HG02623 (cell line): ENCODE measurements around the gene SIDT1.

Experiments used
- ATAC-seq: cut with Tn5 transposase; IDR thresholded peaks from one replicate; pipeline ENCODE4 v1.9.1; 2021; ENCODE audit warnings: moderate library complexity; ENCODE audit not compliant: unreplicated experiment

The SIDT1 gene

DNA sequence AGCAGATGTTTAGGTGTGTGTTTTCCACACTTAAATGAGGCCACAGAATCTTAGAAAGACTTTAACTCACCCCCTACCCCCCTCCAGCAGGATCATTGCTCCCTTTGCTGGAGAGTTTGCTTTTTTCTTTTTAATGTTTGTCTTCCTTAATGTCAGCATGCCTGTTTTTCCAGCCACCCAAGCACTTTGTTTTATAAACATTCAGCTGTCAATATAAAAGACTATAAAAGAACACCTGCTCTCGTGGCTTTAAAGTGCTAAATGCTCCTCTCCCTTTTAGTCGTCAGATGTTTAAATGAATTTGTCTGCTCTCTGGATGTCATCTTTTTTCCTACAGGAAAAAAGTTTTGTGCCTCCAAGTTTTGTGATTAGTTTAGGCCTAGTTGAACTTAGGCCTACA lies 61.7 kb downstream of the SIDT1 start:
- ATAC-seq = no peak

DNA sequence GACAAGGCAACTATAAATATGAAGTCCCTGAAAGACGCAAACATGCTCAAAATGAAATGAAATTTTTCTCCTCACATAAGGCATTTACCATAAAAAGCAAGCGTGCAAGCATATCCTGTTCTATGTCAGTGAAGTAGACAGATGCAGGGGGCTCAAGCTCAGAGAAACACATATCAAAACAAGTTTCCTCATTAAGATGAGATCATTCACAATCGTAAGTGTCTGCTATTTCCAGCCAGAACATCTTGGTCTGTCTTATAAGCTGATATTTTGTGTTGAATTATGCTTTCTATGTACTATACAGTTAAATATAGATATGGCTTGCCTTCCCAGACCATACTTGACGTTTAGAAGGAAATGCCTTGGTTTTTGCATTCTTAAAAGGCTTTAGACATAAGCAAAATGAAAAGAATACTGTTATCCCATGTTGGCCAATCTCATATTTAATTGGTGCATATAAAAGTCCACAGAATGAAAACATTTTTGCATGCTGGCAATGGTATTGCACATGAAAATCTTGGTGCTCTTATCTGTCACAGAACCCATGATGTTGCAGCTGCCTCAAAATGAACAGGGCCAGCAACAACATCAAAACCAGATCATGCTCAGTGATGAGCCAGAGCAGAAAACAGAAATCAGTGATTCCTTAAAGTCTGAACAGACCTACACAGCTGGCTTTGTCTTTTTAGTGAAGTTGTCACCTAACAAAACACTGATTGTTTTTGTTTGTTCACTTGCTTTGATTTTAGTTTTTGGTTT lies 65.4 kb downstream of the SIDT1 start:
- no peak for ATAC-seq

DNA sequence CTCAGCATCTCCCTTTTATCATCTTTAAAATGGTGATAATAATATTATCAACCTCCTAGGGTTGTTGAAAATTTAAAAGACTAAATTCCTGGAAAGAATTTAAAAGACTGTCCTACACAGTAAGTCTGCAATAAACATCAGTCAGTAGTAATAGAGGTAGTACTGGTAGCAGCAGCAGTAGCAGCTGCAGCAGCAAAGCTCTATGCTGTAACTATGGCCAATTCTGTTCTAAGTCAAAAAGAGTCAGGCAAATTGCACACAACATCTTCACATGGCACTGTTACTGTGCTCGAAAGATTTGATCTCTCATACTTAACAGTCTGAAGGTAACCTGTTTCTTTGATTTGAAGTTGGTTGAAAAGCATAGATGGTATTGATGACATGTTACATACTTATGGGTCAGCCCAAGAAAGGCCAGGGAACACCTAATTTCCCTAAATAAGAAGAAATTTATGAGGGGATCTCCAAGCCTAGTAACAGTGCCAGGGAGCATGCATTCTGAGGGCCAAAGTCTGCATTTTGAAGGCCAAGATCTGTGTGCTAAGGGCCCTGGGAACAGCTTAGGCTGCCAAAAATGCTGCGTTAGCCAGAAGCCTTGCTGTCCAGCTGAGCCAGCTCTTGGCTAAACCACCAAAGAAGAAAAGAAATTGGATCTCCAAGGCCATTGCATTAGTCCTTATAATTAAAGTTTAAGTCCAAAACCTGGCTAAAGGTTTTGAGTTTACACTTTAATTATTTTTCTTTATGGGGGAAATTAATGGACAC lies 68.2 kb downstream of the SIDT1 start:
- no peak for ATAC-seq

DNA sequence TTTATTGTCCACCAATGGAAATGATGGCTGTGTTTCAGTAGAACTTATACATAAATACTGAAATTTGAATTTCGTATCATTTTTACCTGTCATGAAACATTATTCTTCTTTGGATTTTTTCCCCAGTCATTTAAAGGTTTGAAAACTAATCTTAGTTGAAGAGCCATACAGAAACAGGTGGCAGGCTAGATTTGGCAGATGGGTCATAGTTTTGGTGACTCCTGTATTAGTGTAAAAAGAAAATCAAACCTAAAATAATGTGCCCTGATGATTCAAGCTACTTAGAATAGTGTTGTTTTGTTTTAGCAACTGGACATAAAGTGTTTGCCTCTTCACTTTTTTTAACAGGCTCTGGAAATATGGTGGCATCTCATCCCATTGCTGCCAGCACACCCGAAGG lies 68.9 kb downstream of the SIDT1 start:
- ATAC-seq = no peak

DNA sequence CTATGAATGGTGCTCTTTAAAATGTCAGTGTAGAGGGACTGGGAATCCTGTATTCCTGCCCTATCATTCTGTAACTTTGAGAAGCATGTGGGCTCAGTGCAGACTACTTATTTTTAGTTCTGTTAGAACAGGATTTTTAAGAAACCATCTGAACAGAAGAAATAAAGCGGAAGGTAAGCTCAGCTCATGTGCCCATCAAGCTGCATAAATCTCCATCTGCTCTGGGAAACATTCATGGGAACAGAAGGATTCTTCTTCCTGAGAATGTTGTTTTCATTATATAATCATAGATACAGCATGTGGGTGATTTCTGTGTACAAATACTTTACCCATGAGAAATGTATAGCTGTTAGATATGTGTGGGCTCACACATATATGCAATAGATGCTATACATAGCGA lies 69.9 kb downstream of the SIDT1 start:
- no peak for ATAC-seq

DNA sequence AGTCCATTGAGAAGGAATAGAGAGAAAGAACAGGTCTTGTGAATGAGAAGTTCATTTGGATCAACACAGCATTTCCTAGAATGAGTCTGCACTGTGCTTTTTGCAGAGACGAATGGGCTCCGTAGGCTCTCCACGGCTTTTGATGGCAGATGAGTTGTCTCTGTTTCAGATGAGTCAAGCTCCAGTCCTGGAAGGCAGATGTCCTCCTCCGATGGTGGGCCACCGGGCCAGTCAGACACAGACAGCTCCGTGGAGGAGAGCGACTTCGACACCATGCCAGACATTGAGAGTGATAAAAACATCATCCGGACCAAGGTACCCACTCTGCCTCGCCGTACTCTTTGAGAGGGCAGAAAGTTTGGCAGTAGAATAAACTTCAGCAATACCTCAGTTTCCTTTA lies 70.5 kb downstream of the SIDT1 start:
- no peak for ATAC-seq

DNA sequence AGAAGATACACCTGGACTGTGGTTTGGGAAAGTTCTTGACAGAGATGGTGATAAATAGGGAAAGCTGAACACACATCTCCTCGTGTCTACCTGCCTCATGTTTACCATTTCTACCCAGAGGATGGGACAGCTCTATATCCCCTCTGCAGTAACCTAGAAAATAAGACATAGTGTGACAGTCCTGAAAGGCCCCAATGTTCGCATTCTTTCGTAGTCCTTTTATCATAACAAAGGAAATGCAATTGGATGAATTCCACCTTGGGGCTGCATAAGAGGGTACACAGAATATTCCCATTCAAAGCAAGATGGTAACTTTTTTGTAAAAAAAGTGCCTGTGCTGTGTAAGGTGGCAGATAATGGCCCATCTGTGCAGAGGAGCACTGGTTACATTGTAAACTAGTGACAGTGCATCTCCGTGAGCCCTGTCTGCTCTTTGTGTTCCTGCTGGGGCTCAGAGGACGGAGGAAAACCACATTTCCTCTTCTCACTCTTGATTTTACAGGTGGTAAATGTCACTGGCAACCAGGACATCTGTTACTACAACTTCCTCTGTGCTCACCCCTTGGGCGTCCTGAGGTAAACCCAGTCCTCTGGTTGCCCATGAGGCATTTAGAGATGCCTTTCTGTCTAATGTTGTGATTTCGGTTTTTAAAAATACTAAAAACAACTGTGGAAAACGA lies 74.3 kb downstream of the SIDT1 start:
- ATAC-seq = peak; percentile 99

DNA sequence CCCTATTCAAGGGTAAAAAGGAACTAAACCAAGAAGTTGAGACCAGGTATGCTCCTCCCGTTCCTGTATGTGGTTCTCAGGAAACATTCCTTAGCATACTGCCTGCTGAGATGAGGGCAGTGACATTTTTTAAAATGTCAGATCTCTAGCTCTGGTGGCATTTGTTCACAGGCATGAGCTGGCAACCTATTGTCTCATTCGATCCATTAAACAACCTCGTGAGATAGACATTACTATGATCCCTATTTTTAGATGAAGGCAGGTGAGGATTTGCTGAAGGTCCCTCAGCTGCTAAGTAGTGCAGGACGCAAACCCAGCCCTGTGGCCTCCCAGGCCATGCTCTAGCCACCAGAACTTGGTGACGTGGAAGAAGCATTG lies 74.9 kb downstream of the SIDT1 start:
- ATAC-seq = no peak

DNA sequence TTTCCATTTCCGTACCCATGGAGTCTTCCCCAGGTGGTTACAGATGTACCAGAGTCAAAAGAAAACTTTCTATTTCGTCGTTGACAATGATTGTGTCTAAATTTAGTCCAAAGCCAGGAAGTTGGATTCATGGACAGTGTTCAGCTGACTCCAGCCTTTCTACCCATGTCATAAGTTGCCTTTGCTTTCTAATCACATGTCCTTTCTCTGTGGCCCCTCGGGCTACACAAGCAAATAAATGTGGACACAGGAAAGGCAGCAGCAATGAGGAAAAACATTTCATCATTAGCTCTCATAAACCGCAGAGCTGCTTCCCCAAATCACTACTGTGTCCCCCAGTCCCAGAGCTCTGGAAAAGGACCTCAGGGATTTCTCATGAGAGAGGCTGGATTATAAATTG lies 82.0 kb downstream of the SIDT1 start:
- no peak for ATAC-seq

DNA sequence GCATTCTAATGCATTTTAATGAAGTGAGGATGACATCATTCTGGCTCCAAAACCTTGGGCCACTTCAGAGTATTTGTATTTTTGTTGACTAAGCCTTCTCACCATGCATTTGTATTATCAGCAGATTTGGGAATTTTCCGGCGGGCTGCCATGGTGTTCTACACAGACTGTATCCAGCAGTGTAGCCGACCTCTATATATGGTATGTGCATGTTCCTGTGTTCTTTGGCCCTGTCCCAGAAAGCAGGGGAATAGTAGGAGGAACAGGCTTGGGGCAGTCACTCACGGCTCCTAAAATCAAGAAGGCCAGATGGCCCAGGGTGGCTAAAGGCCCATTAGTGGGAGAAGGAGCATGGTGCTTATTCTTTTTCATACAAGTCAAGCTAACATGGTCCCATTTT lies 83.6 kb downstream of the SIDT1 start:
- ATAC-seq = no peak

DNA sequence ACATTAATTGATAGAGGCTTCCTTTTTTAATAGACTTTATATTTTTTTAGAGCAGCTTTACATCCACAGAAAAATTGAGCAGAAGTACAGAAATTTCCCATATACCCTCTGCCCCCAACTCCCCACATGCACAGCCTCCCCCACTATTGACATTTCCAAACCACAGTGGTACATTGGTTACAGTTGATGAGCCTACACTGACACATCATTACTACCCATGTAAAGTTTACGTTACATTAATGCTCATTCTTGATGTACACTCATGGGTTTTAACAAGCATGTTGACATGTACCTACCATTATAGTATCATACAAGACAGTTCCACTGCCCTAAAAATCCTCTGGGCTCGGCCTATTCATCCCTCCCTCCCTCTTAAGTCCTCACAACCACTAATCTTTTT lies 85.4 kb downstream of the SIDT1 start:
- ATAC-seq = no peak

DNA sequence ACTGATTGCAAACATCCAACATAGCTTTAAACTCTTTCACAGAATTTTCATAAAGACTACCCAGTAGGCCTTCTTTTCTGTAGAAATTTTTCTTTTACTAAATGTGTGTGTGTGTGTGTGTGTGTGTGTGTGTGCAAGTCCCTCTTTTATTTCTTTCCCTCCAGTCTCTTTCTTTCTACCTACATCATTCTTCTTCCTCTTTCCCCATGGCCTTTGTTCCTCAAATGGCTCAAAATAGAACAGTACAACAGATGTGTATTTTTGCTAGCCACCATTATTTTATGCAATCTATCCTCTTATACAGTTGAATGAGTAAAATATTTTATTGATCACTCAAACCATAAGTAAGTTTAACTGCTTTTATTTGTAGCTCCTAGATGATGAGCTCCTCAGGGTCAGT lies 87.7 kb downstream of the SIDT1 start:
- ATAC-seq = no peak

DNA sequence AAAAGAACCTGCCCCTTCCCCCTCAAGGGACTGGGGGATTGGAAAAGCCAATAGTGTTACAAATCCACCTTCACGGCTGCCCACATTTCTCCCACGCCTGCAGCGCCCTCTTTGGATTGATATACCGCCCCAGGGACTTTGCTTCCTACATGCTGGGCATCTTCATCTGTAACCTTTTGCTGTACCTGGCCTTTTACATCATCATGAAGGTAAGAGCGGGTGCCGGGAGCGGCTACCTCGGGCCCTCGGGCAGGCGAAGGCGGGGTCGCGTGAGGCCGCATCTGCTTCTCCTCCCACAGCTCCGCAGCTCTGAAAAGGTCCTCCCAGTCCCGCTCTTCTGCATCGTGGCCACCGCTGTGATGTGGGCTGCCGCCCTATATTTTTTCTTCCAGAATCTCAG lies 91.0 kb downstream of the SIDT1 start:
- ATAC-seq = no peak

DNA sequence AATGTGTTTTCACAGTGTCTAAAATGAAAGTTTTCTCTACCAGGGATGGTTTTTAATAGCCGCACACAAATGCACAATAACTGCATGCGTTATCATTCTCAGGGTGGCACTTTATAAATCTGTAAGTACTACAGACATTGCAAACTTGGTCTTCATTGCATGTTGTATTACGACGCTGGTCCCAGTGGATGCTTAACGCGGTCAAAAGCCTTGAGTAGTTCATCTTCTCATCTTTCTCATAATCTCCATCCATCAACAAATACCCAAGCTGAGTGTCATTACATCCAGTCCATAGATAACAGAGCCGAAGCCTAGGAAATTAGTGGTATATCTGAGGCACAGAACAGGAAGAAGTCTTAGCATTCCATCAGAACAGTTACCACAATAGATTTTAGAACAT lies 91.5 kb downstream of the SIDT1 start:
- no peak for ATAC-seq

DNA sequence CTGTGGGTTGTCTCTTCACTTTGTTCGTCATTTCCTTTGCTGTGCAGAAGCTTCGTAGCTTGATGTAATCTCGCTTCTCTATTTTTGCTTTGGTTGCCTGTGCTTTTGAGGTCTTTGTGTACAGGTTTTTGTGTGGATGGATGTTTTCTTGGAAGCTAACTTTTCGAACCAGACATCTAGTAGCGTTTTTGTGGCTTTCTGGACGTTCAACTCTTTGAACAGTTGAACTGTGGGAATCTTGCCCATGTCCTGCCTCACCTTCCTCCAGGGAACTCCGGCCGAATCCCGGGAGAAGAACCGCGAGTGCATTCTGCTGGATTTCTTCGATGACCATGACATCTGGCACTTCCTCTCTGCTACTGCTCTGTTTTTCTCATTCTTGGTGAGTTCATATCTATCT lies 93.5 kb downstream of the SIDT1 start:
- no peak for ATAC-seq

DNA sequence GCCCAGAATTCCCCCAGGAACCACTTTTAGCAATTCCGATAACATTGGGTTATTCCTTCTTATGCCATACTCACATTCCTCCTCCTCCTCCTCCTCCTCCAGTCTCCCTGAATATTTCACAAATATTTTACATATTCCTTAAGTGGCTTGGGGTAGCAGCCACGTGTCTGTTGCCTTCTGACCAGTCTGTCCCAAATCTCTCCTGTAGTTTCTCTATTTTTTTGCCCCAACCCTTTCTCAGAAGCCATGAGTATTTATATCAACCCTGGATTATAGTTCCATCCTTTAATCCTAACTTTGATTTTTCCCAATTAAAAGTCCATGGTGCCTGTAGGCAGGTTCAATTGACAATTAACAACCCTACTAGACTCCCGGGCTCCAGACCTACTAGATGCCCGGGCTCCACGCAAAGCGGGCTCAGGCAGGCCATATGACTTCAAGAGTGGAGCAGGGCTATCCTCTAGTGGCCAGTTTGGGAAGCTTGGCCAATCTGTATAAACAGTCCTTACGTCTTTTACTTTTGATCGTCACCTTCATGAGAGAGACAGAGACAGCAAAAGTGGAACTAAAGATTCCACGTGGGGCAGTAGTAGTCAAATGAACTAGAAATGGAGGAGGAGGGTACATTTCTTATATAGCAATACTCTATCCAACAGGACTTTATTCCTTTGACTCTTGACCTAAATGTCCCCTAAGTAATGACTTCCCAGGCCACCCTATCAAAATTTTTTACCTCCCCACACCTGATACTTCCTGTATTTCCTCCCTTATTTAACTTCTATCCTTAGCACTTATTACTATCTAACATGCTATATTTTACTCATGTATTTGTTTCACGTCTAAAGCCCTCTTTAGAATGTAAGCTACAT lies 94.4 kb downstream of the SIDT1 start:
- ATAC-seq = no peak

DNA sequence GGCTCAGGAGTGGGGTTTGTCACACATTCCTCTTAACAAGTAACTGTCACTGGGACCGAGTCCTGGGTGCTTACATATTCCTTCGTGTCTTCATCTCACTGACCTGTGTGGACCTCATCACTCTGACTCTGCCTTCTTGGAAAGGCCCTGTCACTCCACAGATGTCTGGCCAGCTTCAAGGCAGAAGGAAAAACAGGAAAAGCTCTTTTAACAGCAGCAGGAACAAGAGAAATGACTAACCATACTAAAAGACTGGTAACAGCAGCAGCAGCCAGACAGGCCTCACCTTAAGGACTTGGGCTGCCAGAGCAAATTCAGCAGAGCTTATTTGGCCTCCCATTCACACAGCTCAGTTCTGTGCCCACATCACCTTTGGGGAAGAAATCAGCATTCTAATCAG lies 96.0 kb downstream of the SIDT1 start:
- no peak for ATAC-seq

DNA sequence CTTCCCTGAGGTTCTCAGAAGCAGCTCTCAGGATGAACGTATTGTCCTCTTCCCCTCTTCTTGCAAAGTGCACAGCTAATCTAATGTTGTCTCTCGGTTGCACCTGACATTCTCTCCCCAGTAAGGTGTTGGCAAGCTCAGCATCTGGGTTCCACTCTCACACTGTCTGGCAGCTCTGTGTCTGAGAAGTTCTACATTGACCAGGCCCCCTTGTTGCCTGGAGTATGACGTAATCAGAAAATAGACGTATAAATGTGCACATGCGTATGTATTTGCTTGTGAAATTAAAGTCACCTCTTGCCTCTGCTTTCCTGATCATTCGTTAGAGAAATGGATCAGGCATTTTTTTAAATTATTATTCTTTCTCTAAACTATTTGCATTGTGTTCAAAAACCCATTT lies 96.4 kb downstream of the SIDT1 start:
- ATAC-seq = no peak

DNA sequence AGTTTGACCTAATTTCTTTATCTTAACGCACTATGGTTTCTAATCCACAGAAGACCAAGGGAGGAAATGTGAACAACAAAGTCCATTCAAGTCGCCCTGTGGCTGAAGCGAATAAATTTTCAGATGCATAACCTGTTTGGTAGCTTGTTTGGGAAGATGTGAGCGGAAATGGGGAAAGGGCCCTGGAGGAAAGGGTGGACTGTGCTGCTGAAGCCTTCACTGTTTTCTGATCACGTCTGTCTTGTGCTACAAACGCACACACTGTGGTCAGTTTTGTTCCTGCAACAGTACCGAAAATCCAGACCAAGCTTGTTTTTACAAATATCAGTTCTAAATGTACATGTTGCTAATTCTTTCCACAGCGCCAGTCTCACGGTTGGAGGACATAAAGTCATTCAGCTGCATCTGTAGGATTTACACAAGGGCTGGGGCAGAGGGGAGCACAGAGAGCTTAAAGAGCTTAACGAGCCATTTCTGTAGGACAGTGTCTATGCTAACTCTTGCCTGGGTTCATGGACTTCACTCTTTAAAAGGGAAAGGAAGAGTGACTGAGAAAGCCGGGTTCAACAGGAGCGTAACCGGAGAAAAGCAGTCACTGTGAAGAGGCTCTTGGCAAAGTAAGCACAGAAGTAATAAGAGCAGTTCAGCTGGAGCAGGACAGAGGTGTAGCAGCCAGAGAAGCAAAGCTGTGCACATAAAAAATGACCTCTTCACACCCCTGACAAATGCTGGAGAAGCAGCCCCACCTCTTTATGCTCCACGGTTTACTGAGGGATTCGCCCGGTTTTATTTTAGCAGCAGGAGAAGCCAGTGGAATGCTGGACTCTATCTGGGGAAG lies 97.4 kb downstream of the SIDT1 start:
- no peak for ATAC-seq

DNA sequence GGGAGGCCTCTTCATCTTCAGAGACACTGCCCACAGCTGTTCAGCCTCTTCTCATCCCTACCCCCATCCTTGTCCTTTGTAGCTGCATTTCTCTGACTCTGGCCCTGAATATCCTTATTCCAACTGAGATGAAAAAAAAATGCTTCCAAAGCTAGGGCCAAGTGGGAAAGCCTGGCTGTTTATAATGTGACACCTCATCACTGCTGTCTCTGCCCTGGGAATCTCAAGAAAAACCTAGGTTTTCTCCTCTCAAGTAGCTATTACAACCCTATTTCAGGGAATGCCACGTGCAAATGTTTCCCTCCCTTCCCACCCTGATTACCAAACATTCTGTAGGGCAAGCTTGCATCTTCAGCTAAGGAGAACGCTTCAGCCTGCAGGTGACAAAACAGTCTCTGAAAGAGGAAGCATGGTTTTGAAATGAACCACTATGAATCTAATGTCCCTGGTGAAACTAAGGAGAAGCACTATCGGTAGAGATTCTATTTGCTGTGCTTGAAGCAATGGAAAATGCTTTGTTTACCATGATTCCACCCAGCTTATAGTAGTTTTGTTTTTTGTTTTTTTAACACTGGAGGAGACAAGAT lies 98.7 kb downstream of the SIDT1 start:
- ATAC-seq = no peak
